Measurements from ENCODE around the gene SLC27A2.

Gene SLC27A2

GRCh38 chr15:50281427-50281826, 99.4 kb downstream of the SLC27A2 start:
- DNase-seq: no peak
